ENCODE data around the gene BCL2L11.

Gene BCL2L11

DNA sequence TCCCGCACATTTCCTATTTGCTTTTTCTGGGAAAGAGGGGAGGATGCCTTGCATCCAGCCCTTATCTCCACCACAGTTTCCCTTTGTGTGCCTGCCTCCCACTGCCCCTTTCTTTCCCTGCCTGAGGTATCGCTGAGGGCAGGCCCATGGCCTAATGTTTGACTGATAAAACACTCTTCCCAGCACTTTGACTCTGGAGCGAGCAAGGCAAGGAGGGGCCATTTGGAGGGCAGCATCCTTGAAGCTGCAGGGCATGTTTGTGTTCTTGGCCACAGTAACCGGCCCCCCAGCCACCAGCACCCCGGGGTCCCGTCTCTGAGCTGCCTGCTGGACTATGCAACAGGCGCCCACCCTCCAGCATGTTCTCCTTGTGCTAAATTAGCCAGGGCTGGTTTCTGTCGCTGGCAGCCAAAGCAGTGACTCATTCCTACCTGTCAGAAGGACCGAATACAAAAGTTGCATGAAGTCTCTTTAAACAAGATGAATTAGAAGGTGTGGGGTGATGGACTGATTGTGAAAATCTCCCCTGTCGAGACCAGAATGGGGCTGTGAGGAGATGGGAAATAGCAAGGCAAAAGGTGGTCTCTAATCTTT, 50.7 kb downstream of the BCL2L11 start:
- DNase-seq, result peak; percentile 9

DNA sequence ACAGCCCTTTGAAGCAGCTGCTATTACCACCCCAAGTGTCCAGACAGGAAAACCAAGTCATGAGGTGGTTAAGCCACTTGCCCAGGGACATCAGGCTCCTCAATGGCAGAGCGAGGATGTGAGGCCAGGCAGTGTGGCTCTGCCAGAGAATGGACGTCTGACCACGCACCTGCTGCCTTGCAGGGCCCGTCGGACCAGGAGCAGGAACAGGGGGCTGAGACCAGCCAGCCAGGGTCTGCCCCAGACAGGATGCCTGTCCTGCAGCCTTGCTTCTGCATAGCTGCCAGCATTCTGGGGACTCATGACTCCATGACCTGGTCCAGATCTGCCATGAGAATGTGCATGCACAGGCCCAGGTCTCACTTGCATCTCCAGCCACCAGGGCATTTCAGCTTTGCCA, 52.0 kb downstream of the BCL2L11 start:
- no peak for DNase-seq

DNA sequence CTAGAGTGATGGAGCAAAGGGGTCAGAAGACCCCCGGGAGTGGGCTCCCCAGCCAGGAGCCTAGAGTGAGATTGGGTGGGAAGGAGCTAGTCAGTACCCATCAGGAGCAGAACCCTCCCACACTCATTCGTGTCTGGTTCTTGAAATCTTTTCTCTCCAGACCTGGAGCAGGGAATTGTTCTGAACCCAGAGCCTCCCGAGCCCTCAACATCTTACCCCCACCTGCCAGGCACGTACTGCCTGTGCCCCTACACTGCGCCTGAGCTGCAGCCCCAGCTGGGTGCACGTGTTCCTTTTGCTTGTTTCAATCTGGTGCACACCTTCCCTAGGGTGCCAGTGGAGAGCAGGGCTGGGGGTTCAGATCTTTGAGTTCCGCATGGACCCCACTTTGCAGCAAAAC, 52.6 kb downstream of the BCL2L11 start:
- no peak for DNase-seq

DNA sequence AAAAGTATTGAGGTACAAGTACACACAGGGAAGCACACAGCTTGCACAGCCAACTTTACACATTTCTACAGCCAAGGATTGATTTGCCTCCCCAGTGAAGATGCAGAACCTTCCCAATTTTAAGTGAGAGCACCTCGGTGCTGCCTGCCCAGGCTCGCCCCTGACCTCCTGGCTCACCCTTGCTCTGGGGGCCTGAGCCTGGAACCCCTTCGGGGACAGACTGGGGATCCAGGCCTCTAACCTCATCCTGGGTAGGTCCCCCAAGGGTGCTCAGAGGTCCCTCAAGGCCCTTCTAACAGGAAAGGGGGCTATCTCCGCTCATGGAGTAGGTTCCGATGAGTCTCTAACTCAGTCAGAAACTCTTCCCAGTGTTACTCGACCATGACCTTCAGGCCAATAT, 53.1 kb downstream of the BCL2L11 start:
- DNase-seq, result no peak

DNA sequence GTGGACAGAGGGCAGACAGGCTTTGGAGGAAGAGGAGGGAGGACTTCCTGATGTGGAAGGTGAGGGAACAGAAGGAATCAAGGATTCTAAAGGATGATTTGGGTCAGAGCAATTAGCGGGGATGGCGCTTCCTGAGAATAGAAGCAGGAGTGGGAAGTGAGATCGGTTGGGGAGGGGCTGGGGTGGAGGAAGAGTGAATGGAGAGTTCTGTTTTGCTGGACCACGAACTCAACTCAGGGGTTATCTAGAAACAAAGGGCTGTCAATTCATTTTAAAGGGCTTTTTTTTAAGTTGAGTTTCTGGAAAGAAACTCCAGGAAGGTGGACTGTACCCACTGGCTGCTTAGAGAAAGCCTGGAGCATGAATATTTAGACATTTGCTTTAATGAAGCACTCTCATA, 54.9 kb downstream of the BCL2L11 start:
- no peak for DNase-seq

DNA sequence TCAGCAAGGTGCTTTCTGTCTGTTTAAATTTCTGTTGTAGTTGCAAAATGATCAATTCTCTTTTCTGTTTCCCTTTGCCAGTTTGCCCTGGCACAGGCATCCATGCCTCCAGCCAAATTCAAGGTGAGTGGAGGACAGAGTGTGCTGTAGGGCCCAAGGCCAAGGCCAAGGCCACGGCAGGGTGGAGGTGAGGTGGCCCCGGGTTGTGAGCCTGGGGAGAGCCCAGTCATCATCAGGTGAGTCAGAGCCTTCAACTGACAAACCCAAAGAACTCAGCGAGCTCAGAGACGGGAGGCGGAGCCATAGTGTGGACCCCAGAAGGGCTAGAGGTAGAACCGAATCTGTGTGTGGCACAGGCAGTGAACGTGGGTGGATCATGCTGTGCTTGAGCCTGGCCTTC, 55.7 kb downstream of the BCL2L11 start:
- DNase-seq, result no peak

DNA sequence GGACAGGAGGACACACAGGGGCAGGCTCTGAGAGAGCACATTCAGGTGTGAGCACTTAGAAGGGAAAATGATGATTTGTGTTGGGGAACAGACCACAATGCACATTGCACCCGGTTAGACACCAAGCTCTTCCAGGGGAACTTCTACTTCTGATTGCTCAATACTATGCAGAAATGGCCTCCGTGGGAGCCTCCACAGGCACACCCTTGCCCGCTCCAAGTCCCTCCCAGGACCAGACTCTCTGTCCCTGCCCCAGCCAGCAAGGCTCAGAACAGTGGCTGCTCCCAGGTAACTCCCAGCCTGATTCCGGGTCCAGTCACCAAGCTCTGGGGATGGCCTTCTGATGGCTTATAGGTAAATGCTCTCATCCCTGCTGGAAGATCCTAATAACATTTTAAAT, 56.2 kb downstream of the BCL2L11 start:
- no peak for DNase-seq

DNA sequence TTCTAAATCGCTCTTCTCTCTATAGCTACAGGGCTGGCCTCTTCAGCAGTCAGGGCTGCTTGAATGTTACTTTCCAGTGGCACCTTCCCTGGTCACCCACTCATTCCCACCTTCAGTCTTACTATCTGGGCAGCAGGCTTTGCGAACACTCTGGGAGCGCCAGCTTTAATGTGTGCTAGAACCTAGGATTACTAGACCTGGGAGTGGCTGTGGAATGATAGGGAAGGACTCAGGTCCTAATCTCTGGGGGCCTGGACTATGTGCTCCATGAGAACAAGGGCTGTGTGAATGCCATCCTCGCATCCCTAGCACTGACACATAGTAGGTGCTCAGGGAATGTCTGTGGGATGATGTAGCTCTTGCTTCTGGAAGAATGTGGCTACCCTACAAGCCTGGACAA, 57.6 kb downstream of the BCL2L11 start:
- DNase-seq, result no peak

DNA sequence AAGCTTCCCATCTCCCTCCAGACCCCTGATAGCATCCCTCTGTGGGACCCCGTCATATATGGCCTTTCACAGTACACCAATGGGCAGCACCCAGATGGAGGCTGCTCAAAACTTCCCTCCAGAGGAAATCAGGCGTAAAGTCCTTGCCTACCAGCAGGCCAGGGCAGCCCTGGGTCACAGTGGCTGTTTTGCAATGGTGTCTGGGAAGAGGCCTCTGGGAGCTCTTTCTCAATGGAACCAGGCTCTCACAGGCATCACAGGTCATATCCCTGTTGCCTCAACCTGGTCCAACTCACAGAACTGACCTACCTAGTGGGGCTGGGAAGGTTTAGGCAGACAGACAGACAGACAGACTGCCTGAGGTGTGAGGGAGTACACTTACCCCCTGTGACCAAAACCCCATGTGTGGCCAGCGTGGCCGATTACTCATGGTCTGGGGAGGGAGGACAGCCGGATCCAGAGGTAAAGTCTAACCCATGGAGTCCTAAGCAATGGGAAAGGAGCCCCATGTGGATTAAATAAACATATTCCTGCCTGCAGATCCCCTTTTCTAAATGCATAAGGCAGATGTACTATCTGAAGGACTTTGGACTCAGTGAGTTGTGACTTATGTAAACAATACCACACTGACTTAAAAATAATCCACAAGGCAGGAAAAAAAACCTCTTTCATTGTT, 58.2 kb downstream of the BCL2L11 start:
- DNase-seq, result peak; percentile 86

DNA sequence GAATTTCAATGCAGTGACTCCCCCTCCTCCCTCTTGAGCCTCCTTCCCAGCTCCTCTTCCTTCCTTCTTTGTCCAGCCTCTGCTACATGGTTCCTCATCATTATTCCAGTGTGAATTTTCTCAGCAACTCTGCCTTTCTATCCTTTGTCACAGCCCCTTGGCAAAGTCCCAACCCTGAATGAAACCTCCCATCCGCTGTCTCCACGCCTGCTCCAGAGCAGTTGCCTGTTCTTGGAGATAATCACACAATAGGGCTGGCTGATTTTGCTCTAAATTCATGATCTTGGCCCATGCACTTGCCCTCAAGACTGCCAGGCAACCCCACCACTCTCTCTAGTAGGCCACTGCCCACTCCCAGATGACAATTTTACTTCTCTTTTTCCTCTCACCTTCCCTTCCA, 61.4 kb downstream of the BCL2L11 start:
- DNase-seq, result no peak

DNA sequence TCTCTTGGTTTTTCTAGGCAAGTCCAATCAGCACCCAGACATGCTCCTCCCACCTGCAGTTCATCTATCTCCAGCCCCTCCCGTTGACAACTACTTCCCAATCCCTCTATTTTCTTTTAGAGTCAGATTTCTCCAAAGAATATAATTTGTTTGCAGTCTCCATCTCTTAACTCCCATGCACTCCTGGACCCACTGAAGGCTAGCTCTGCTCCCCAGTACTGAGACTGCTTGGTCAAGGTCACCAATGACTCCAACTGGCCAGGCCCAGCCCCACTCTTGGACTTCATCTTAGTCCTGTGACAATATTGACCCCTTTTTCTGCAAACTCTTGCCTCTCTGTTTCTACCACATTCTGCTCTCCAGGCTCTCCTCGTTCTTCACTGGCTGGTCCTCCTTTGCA, 62.0 kb downstream of the BCL2L11 start:
- no peak for DNase-seq

DNA sequence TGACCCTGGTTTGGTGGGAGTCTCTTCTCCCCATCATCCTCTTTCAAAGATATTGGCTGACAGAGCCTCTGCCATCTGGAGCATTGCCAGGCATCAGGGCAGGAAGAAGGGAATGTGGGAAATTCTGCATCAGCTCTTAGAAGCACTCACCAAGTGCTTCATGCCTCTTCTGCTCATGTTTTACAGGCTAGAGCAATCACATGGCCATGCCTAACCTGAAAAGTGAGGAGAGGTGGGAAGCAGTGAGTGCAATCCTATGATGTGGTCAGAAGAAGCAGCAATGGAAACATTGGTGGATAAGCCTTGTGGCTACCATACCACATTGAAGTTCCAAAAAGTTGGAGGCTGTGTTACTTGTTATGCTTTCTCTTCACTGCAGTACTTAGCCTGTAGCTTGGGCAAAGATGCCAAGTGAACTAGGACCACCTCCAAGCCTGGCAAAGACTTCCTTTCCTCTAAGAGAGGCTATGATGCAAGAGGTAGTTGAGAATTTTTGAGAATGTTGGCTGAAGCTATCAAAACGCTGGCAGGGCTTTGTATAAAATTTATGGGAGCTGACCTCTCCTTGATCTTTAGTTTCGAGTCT, 64.1 kb downstream of the BCL2L11 start:
- no peak for DNase-seq

DNA sequence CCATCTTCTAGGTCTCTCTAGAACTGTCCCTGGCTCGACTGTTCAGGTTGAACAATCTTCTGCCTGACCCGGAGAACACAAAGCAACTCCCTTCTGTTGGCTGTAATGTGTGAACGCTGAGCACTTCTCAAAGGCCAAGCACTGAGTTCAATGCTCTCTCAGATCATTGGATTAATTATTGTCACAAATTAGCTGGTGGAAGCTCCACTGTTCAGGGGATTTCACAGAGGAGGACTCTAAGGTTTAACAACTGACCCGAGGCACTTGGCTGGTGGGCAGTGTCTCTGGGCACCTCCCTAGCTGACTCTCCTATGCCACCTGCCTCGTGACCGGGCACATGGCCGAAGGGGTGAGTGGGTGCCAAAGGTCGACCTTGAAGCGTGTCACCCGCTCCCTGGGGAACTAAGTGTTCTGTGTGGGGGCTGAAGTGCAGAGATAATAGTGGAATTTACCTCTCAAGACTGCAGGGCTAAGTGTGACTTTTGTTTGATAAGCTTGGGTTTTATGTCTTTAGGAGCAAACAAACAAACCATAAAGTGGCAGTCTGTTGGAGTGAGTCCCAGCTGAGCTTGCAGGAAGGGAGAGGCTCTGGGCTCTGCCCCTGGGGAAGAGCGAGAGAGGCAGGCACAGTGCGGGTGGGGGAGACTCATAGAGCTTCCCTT, 64.8 kb downstream of the BCL2L11 start:
- peak; percentile 53 for DNase-seq

DNA sequence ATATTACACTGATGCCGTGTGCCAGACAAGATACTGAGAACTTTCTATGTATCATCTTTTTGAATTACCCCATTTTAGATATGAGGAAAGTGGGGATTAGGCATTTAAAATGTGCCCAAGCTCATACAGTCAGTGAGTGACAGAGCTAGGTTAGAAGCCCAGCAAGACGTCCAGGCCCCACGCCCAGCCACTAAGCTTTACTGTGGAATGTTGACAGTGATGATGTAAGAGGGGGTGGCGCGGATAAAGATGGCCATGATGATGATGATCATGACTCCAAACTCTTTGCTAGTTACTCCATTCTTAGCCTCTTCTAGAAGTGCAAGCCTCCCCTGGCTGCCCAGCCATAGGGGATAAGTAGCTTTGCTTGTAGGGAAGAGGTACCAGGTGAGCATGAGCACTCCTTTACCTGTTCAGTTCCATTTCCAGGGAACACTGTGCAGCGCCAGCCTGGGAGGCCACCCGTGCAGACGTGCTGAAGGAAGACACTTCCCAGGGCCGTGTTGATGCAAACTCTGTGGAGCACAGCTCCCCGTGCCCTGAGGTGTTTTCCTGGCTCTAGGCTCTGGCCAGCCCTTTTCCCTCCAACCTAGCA, 65.5 kb downstream of the BCL2L11 start:
- no peak for DNase-seq

DNA sequence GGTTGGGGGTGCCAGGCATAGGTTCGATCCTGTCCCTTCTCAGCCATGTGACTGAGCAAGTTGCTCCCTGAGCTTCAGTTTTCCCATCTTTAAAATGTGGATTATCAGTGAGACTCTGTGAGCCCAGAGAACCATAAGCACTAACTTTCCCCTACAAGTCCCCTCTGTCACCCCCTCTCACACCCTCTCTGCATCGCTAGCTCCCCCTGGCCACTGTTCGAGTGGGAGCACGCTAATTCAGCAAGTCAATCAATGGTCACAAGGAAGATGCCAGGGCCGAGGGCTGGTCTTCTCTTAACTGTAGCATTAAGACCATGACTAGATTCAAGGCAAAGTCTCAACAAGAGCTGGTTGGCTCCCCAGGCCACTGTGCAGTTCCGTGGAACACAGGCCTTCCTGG, 66.2 kb downstream of the BCL2L11 start:
- no peak for DNase-seq

DNA sequence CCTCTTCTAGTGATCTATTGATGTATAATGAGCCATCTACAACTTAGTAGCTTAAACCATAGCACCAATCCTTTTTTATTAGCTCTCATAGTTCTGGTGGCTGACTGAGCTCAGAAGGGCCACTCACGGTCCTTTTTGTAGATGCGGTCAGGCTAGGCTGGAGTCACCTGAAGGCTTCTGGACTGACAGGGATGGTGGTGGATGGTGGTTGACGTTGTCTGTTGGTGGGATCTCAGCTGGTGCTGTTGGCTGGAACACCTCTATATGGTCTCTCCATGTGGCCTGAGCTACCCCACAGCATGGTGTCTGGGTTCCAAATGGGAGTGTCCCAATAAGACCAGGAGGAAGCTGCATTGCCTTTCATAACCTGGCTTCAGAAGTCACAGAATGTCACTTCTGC, 68.0 kb downstream of the BCL2L11 start:
- DNase-seq, result no peak

DNA sequence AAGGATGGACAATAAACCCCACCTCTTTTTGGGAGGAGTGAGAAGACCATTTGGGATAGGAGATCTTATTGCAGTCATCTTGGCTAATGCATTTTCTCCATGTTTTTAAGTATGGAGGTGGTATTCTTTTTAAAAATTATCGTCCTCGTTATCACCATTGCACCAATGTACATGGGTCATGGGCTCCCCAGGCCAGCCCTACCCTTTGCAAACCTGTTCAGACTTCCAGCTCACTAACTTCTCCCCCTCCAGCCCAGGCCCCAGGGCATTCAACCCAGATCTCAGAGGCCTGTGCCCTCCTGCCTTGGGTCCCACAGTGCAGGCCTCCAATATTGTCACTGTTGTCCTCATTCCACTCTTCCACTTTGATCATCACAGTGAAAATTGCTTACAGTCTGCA, 68.4 kb downstream of the BCL2L11 start:
- DNase-seq, result no peak

DNA sequence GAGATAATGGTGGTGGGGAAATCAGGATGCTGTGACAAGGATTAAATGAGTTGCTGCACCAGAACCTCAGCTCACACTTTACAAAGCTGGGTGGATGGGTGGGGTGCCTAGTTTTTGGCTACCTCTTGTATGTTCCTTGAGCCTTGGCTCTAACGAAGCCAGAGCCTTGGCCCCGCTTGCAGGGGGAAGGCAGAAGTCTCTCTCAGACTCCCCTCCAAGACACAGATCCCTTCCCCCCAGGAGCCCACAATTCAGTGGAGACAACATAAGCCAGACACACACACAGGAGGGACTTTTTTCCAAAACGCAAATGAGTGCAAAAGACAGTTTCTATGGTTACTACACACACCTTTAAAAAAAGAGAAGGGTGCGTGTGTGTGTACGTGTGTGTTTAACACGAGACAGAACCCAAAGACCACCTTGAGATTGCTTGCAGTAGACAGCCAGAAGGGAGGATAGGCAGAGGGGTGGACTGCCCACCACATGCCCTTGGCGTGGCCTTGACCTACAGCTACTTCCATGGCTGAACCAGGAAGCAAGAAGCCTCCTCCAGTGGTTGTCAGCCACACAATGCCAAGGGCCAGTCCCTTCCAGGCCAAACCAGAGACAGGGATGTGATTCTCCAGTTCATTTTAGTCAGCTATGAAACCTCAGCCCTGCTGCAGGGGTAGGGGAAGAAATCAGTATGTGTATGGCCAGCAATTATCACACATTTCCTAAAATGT, 70.3 kb downstream of the BCL2L11 start:
- no peak for DNase-seq

DNA sequence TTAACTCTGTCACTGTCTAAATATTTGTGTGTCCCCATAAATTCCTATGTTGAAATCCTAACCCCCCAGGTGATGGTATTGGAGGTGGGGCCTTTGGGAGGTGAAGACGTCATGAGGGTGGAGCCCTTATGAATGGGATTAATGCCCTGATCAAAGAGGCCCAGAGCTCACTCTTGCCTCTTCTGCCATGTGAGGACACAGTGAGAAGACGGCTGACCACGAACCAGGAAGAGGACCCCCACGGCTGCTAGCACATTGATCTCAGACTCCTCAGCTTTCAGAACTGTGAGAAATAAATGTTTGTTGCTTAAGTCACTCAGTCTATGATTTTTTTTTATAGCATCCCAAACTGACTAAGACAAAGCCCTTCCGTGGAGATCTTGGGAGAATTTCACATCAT, 71.2 kb downstream of the BCL2L11 start:
- DNase-seq, result no peak

DNA sequence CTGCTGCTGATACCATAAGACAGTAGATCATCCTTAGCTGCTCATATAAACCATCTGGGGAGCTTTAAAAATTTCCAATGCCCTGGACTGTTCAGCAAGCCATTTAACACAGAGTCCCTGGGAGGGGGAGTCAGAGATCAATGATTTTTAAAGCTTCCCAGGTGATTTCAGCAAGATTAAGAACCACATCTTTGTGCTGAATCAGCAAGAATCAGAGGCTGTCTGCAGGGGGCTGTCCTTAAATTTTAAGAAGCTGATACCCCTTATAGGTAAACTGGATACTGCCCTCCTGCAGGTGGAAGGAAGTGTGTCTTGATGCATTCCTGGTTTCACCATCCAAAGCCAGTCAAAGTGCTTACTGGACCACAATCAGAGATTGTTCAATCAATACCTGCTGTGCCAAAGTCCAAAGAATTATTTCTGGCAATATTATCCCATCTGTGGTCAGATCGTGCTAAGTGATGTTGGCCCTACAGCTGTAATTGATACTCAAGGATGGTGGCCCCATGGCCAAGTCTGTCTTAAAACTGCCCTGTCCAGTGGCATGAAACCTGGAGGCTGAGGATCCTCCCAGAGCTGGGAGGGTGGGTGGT, 72.2 kb downstream of the BCL2L11 start:
- no peak for DNase-seq

DNA sequence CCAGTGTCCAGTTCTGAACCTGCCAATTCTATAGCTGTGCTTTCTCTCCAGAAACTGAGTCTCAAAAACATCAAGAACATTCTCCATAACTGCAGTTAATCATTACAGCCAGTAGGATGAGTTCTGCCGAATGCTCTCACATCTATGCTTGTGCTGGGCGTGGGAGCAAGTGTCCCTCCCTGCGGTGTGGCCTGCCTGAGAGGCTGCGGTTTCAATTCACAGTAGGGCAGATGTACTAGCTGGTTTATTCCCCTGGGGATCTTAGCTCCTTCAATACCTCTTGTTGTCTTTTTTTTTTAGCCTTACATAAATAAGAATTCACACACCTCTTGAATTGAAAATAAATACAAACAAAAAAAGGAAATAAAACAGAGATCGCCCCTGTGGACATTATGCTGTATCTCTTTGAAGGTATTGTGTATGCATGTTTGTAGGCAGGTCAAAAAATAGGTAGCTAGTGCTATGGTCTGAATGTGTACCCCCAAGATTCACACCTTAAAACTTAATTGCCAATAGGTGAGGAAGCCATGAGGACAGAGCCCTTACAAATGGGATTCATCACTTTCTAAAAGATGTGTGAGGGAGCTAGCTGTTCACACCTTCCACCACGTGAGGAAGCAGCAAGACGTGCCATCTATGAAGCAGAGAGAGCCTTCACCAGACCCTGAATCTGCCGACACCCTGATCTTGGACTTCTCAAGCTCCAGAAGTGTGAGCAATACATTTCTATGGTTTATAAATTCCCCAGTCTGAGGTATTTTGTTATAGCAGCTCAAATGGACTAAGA, 74.3 kb downstream of the BCL2L11 start:
- no peak for DNase-seq

DNA sequence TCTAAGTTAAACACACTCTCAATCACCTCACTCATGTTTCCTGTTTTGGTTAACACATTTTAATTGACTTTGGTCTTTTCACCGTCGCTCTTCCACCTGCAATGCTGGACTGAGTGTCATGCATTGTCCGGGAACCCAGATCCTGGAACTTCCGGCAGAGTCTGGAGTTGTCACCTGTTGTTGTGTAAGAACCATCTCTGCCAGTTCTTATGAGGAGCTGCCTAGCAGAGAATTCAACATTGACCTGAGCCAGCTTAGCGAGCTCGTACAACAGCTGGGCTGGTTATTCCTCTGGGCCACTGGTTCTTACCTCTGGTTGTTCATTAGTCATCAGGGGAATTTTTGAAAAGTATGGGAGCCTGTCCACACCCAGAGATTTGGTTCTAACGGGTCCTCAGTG, 75.7 kb downstream of the BCL2L11 start:
- no peak for DNase-seq

All from NCI-H69 (cell line).